Neural cell (in vitro differentiated cells): ENCODE measurements around the gene CSMD2. TPM values are rescaled to one million over a fixed set of nuclear protein-coding genes. Genes with fewer than 3 reads are reported as not detected.

Experiments used
- H2AFZ ChIP-seq: fragments of 200-600, 300-800 bp; sonication (generic), shearing (Covaris generic); 2 replicates; pipeline ENCODE4 v1.6.0; 2014; ENCODE audit warnings: low read depth, mild to moderate bottlenecking, antibody characterized with exemption, low read length, moderate library complexity
- H3F3A ChIP-seq: fragments of 200-600 bp; shearing (Covaris generic); 2 replicates; pipeline ENCODE4 v1.6.1; 2016; ENCODE audit warnings: mild to moderate bottlenecking, moderate library complexity, mixed read lengths, antibody characterized with exemption, low read length; ENCODE audit not compliant: insufficient read depth, poor library complexity, severe bottlenecking
- H3K27ac ChIP-seq: fragments of 200-600, 300-800 bp; sonication (generic), shearing (Covaris generic); 2 replicates; pipeline ENCODE4 v1.5.1; 2014; ENCODE audit warnings: mild to moderate bottlenecking, low read length, moderate library complexity
- H3K27me3 ChIP-seq: fragments of 300-800, 200-600 bp; sonication (generic), shearing (Covaris generic); 2 replicates; pipeline ENCODE4 v1.6.0; 2014; ENCODE audit warnings: mild to moderate bottlenecking, low read depth, low read length, moderate library complexity; ENCODE audit not compliant: insufficient read depth
- H3K36me3 ChIP-seq: fragments of 300-800, 200-600 bp; sonication (generic), shearing (Covaris generic); 2 replicates; pipeline ENCODE4 v1.5.1; 2014; ENCODE audit warnings: mild to moderate bottlenecking, antibody characterized with exemption, low read length, moderate library complexity; ENCODE audit not compliant: insufficient read depth
- H3K4me2 ChIP-seq: fragments of 300-800, 200-600 bp; sonication (generic), shearing (Covaris generic); 2 replicates; pipeline ENCODE4 v1.6.0; 2014; ENCODE audit warnings: mild to moderate bottlenecking, low read length
- H3K4me3 ChIP-seq: fragments of 300-800, 200-600 bp; sonication (generic), shearing (Covaris generic); 2 replicates; pipeline ENCODE4 v1.5.1; 2014; ENCODE audit warnings: mild to moderate bottlenecking, low read length, moderate library complexity
- H3K79me2 ChIP-seq: fragments of 200-600 bp; shearing (Covaris generic); replicated peaks from 2 replicates; pipeline ENCODE4 v1.6.0; 2014; ENCODE audit warnings: mild to moderate bottlenecking, low read length, moderate library complexity; ENCODE audit not compliant: insufficient read depth
- H3K9ac ChIP-seq: fragments of 300-800, 200-600 bp; sonication (generic), shearing (Covaris generic); 2 replicates; pipeline ENCODE4 v1.6.1; 2016; ENCODE audit warnings: mild to moderate bottlenecking, low read length, mixed read lengths
- H3K9me2 ChIP-seq: fragments of 200-600 bp; shearing (Covaris generic); 2 replicates; pipeline ENCODE4 v1.6.1; 2016; ENCODE audit warnings: mild to moderate bottlenecking, low read length, mixed read lengths; ENCODE audit not compliant: insufficient read depth
- H3K9me3 ChIP-seq: fragments of 200-600, 300-800 bp; sonication (generic), shearing (Covaris generic); 2 replicates; pipeline ENCODE4 v1.6.1; 2016; ENCODE audit warnings: mild to moderate bottlenecking, mixed run types, low read length, moderate library complexity, mixed read lengths
- H4K20me1 ChIP-seq: fragments of 200-600 bp; shearing (Covaris generic); 2 replicates; pipeline ENCODE4 v1.6.1; 2016; ENCODE audit warnings: mild to moderate bottlenecking, mixed run types; ENCODE audit not compliant: insufficient read depth
- CTCF ChIP-seq: fragments of 450-650 bp; IDR thresholded peaks from 2 replicates; pipeline ENCODE4 v1.5.1; 2014; ENCODE audit warnings: antibody characterized with exemption, mild to moderate bottlenecking, moderate library complexity; ENCODE audit not compliant: poor library complexity, severe bottlenecking
- EP300 ChIP-seq: fragments of 450-650 bp; conservative IDR thresholded peaks from 2 replicates; pipeline ENCODE4 v1.6.1; 2014; ENCODE audit warnings: antibody characterized with exemption, mild to moderate bottlenecking, moderate library complexity; ENCODE audit not compliant: poor library complexity, severe bottlenecking
- EZH2 ChIP-seq: fragments of 200-600, 300-800 bp; shearing (Covaris generic), sonication (generic); IDR thresholded peaks from 2 replicates; pipeline ENCODE4 v1.6.1; 2014; ENCODE audit warnings: antibody characterized with exemption, low read length, borderline replicate concordance, mild to moderate bottlenecking; ENCODE audit not compliant: insufficient read depth, poor library complexity, severe bottlenecking
- MXI1 ChIP-seq: fragments of 450-650 bp; conservative IDR thresholded peaks from 2 replicates; pipeline ENCODE4 v1.6.1; 2014; ENCODE audit warnings: antibody characterized with exemption, mild to moderate bottlenecking; ENCODE audit not compliant: poor library complexity, severe bottlenecking
- POLR2AphosphoS5 ChIP-seq: IDR thresholded peaks from 2 replicates; pipeline ENCODE4 v1.6.1; 2012
- RAD21 ChIP-seq: fragments of 450-650 bp; conservative IDR thresholded peaks from 2 replicates; pipeline ENCODE4 v1.6.1; 2014; ENCODE audit warnings: antibody characterized with exemption, mild to moderate bottlenecking, moderate library complexity
- REST ChIP-seq: IDR thresholded peaks from 2 replicates; pipeline ENCODE4 v1.6.1; 2012; ENCODE audit warnings: borderline replicate concordance
- SMC3 ChIP-seq: fragments of 450-650 bp; conservative IDR thresholded peaks from 2 replicates; pipeline ENCODE4 v1.6.1; 2014; ENCODE audit warnings: antibody characterized with exemption, mild to moderate bottlenecking, moderate library complexity; ENCODE audit not compliant: poor library complexity
- TAF1 ChIP-seq: IDR thresholded peaks from 2 replicates; pipeline ENCODE4 v1.6.1; 2012; ENCODE audit warnings: low read depth
- polyA plus RNA-seq: library from polyadenylated mRNA; depleted of rRNA; stranded (reverse); fragments of >200 nt; gene quantifications from 2 replicates; pipeline ENCODE4 v1.2.3, GENCODE V29; 2014

CSMD2 gene
- polyA plus RNA-seq, 1 donor from 2014 or later: 9.6 TPM

- no peak overlapping the region for H3K4me2 ChIP-seq
- H3K9ac ChIP-seq: no peak overlapping the region
- H3K9me3 ChIP-seq: no peaks in the 10 kb centered on the region
- TF ChIP-seq POLR2AphosphoS5 (no peak), MXI1 (no peak), EP300 (no peak), SMC3 (no peak), REST (no peak), EZH2 (no peak), CTCF (no peak), RAD21 (no peak), TAF1 (no peak)
- H2AFZ ChIP-seq: no peak overlapping the region
- H3K9me2 ChIP-seq: no peaks in the 10 kb centered on the region
- H4K20me1 ChIP-seq: no peaks in the 10 kb centered on the region
- no peak overlapping the region for H3K4me3 ChIP-seq
- H3K36me3 ChIP-seq: no peaks in the 10 kb centered on the region
- H3F3A ChIP-seq: no peaks in the 10 kb centered on the region
- no peaks in the 10 kb centered on the region for H3K79me2 ChIP-seq
- no peak overlapping the region for H3K27ac ChIP-seq
- no peaks in the 10 kb centered on the region for H3K27me3 ChIP-seq
Measured at GRCh38 chr1:33844166-33844565, 320.9 kb downstream of the CSMD2 start.

GRCh38 chr1:33842348-33842747, 322.7 kb downstream of the CSMD2 start:
- no peak overlapping the region for H3K4me2 ChIP-seq
- no peaks in the 10 kb centered on the region for H3F3A ChIP-seq
- no peaks in the 10 kb centered on the region for H3K79me2 ChIP-seq
- H3K9me3 ChIP-seq: no peaks in the 10 kb centered on the region
- H4K20me1 ChIP-seq: no peaks in the 10 kb centered on the region
- no peak overlapping the region for H3K9ac ChIP-seq
- H3K27me3 ChIP-seq: no peaks in the 10 kb centered on the region
- TF ChIP-seq EP300: no peak
- TF ChIP-seq REST: no peak
- no peak for TF ChIP-seq RAD21
- TF ChIP-seq TAF1: no peak
- no peak for TF ChIP-seq EZH2
- no peak for TF ChIP-seq POLR2AphosphoS5
- no peak for TF ChIP-seq MXI1
- TF ChIP-seq CTCF: no peak
- no peak for TF ChIP-seq SMC3
- no peaks in the 10 kb centered on the region for H3K9me2 ChIP-seq
- H3K36me3 ChIP-seq: no peaks in the 10 kb centered on the region
- H3K4me3 ChIP-seq: no peak overlapping the region
- no peak overlapping the region for H2AFZ ChIP-seq
- H3K27ac ChIP-seq: no peak overlapping the region
